A172 (cell line): Measurements from ENCODE around the gene MTFR1L. TPM values are rescaled to one million over a fixed set of nuclear protein-coding genes. Genes with fewer than 3 reads are reported as not detected.

Experiments
- DNase-seq: peaks from one replicate; pipeline ENCODE4 v3.0.0-alpha.2; 2015; ENCODE audit warnings: low spot score
- total RNA-seq: library from RNA; depleted of rRNA; stranded (reverse); fragments of >200 nt; shearing (Covaris generic); gene quantifications from 2 replicates; pipeline ENCODE4 v1.2.3, GENCODE V29; 2014

Gene MTFR1L
- total RNA-seq, 1 experiment from 2014 or later = 26.5 TPM

DNA sequence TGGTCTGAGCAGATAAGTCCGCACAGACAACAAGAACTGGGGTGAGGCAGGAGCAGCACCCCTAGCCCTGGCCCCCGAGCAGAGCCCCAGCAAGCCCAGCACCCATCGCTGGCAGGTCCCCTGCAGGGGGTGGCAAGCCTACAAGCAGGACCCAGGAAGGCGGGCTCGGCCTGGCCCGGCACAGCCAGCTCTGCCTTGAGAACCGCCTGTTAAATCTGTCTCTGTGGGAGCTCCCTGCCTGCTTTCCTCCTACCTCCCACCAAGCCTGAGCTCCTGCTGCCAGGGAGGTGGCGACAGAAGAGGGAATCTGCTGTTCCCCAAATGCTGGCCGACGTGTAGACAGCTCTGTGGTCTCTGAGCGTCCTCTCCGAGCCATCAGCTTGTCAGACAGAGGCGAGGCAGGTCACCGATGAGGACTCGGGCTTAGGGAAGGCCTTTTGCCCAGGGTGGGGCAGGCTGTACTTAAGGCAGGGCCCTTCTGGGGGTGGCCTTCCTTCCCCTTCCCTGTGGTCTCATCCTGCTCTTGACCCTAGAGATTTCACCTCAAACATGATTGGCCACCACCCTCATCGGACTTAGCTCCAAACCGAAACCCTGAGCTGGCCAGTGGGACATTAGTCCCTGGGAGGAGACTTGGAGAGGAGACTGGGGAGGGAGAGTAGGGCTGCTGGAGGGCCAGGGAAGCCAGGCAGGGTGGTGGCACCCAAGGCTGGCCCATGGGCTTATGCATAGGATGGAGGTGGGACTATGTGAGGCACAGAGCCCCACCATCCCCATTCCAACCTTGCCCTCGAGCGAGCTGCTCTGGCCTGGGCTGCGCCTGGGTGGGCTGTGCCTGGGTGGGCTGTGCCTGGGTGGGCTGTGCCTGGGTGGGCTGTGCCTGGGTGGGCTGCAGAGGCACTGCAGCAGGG is 12.0 kb upstream of the MTFR1L start:
- DNase-seq = no peak

DNA sequence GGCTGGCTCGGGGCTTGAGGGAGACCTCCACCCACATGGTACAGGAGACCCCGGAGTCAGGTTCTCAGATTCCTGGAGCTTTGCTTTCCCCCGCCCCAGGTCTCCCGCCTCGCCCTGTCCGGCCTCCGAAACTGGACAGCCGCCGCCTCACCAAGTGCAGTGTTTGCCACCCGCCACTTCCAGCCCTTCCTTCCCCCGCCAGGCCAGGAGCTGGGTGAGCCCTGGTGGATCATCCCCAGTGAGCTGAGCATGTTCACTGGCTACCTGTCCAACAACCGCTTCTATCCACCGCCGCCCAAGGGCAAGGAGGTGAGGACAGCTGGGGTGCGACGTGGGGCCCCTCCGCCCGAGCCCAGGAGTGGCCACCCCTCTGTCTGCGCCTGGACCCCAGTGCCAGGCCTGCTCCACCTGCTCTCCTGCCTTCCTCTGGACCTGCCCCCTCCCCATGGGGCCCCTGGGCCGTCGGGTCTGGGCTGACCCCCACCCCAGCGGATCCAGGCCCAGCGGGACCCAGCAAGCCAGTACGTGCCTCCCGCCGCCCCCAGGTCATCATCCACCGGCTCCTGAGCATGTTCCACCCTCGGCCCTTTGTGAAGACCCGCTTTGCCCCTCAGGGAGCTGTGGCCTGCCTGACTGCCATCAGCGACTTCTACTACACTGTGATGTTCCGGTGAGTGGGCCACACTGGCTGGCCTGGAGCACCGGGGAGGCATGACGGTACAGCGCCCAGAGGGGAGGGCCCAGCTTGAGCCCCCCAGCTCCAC is 11.1 kb upstream of the MTFR1L start:
- DNase-seq = no peak

GRCh38 chr1:25809283-25809926 is 10.3 kb upstream of the MTFR1L start:
- DNase-seq = no peak

DNA sequence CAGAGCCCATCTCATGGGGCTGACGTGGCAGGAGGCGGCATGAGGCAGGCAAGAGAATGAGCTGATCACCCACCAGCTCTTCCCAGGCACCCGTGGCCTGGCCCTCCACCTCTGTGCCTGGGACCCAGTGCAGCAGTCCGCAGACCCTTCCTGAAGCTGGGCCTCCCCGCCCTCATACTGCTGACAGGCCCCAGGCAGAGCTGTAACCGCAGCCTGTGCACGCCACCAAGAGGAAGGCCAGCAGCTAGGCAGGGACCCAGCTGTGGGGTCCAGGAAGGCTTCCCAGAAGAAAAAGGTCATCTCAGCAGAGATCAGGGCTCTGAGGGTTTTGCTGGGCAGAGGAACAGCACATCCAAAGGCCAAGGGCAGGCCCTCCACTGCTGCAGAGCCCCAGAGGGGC is 9.8 kb upstream of the MTFR1L start:
- DNase-seq = no peak

DNA sequence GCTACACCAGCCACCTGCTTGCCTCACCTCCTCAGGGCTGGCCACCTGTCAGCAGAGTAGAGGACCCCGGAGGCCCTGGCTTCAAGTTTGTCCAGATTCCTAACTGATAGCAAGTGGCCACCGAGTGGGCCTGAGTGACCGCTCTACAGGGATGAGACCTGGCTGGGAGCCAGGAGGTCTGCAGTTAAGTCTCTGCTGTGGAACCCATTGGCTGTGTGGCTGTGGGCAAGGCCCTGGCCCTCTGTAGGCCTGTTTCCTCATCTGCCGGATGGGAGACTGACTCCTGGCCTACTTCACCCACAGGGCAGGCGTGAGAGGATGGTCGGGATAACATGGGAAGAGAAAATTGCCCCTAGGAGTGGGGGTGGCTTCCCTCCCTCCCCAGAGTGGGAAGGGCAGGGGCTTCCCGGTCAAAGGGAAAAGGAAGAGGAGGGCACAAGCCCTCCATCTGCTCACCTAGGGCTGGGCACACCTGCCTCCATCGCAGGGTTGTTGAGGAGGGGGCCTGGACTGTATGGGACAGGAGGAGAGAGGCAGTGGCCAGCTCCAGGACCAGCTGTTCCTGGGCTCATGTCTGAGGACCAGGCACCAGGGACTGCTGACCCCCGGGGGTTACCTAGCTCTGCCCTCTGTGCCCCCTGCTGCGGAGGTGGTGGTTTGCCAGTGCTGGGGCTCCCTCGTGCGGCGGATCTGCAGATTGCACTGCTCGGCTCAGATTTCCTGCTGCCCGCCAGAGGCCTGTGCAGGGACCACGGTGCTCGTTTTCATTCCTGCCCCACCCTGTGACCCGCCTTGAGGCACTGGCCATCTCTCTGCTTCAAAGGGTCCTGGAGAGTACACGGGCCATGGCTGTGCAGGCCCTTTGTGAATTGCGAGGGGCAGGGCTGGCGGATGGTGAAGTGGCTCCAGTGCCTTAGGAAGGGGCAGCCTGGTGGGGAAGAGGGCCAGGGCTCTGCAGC is 9.1 kb upstream of the MTFR1L start:
- no peak for DNase-seq

GRCh38 chr1:25811384-25812082 is 8.2 kb upstream of the MTFR1L start:
- no peak for DNase-seq

DNA sequence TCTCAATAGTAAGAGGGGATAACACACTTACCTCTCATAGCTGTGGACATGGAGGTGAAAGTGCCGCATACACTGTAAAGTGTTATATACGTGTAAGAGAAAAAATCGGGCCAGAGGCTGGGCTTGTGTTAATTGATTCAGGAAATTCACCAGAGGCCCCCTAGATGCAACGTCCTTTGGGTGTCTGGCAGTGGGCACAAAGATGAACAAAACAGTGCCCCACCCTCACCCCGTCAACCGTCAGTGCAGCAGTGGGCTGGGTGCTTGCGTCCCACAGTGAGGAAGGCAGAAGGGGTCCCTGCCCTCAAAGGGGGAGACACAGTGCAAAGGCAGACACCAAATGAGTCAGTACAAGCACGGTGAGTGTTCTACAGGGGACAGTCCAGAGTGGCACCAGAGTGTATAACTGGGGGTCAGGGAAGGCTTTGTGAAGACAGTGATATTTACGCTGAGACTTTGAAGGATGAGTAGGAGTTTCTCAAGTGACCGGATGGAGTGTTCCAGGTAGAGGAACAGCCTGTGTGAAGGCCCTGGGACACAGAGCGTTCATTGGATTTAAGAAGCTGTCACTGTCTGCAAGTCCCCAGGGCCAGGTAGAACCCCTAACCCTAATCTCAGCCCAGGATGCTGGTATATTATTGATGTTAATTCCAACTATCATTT is 6.6 kb upstream of the MTFR1L start:
- DNase-seq = no peak

DNA sequence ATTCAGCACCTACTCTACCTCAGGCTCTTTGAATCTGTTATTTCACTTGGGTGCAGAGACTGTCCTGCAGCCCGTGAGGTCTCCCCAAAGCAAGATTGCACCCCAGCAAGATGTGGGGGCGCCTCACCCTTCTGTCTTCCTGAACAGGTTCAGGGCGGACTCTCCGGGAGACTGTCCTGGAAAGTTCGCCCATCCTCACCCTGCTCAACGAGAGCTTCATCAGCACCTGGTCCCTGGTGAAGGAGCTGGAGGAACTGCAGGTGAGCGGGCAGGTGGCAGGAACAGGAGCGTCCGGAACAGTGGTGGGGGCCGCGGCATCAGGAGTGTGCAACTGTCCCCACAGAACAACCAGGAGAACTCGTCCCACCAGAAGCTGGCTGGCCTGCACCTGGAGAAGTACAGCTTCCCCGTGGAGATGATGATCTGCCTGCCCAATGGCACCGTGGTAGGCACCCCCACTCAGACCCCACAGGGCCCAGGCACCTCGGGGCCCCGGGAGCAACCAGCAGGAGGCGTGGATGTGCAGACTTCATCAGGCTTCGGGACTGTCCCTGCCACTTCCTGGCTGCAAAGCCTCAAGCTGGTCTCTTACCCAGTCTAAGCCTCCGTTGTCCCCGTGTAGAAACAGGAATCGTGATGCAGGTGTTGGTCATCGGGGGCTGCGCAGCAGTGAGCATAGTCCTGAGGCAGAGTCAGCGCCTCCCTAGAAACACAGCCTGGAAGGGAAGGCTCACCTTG is 5.9 kb upstream of the MTFR1L start:
- no peak for DNase-seq

- no peak for DNase-seq
Observed at GRCh38 chr1:25814549-25815087, 5.1 kb upstream of the MTFR1L start.

DNA sequence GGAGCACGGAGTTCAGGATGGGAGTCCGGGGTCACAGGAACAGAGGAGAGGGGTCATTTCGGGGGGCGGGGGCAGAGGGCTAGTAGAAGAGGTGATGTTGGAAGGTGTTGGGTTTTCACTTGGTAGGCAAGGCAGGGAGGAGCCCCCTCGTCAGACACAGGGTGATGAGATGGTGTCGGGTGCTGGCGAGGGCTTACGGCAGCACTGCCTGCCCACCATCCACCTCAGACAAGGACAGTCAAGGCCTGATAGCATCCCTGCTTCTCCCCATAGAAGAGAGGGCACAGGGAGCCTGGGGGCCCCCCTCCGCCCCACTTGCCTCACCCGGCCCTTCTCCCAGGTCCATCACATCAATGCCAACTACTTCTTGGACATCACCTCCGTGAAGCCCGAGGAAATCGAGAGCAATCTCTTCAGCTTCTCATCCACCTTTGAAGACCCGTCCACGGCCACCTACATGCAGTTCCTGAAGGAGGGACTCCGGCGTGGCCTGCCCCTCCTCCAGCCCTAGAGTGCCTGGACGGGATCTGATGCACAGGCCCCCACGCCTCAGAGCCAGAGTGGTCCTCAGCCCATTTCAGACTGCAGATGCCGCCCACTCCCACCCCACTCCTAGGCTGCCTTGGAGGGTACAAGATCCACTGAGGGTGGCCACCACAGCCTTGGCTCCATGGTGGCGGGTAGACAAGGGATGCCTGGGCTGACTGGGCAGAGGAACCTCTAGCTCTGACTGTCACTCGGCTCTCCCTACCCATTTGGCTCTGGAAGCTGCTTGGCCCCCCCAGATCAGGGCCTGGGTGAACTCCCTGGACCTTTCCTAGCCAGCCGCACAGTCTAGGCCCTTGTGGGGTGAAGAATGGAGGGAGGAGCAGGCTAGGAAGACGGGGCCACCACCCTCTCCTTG is 4.3 kb upstream of the MTFR1L start:
- no peak for DNase-seq

- DNase-seq = no peak
Observed at GRCh38 chr1:25816112-25816718, 3.5 kb upstream of the MTFR1L start.

GRCh38 chr1:25817840-25818501 is 1.8 kb upstream of the MTFR1L start:
- DNase-seq = no peak

- DNase-seq = no peak
Observed at GRCh38 chr1:25818569-25818968, 1.2 kb upstream of the MTFR1L start.

GRCh38 chr1:25820247-25821111 is 725 bp downstream of the MTFR1L start:
- no peak for DNase-seq

DNA sequence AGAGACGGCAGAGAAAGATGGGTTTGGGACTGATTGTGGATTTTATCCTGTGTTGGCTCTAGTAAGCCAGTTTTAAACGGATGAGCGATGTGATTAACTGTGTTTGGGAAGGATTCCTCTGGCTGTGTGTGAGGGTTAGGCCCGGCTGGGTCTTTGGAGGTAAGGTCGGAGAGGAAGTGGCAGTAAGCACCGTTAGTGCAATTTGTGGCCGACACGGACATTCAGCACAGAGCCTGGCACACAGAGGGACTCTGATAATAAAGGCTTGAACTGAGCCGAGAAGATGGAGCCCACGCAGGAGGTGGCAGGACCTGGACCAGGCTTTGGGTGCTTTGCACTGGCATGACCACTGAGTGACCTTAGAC is 1.3 kb downstream of the MTFR1L start:
- no peak for DNase-seq

DNA sequence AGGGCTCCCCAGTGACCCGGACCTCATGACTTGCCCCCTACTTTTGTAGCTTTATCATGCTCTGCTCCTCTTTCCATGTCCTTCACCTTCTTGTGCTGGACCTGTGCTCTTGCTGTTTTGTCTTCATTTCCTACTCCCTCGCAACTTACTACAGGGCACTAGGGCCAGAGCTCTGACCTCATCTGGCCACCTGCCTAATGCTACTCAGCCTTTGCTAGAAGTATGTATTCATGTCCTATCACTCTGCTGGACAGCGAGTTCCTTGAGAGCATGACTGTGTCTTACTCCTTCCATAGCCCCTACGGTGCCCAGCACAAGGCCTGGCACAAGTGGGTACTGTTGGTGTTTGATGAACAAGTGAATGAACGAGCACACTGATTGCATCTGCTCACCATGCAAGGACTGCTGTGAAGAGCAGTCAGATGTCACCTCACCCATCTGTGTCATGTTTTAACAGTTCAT is 1.9 kb downstream of the MTFR1L start:
- no peak for DNase-seq
